Stimulated activated CD4-positive, alpha-beta T cell treated with anti-CD3 and anti-CD28 coated beads, Interleukin-15, amount 100 ng/mL, for 48 hours (primary cell): Measurements from ENCODE around the gene C17orf113.

Experiments
- DNase-seq, 2 donors: peaks; one replicate each; pipeline ENCODE4 v3.0.0-alpha.2; 2020; ENCODE audit warnings: low read depth in 2 of 2

Gene C17orf113

GRCh38 chr17:42072323-42073187 lies 22.2 kb upstream of the C17orf113 start:
- DNase-seq, result no peak

- no peak for DNase-seq
Observed at GRCh38 chr17:42071810-42072209, 21.4 kb upstream of the C17orf113 start.

GRCh38 chr17:42068979-42069378 lies 18.6 kb upstream of the C17orf113 start:
- DNase-seq, result no peak

GRCh38 chr17:42067371-42068091 lies 17.1 kb upstream of the C17orf113 start:
- peak; percentile 35 to 67 for DNase-seq

GRCh38 chr17:42065201-42065600 lies 14.8 kb upstream of the C17orf113 start:
- DNase-seq, result no peak

- no peak for DNase-seq
Observed at GRCh38 chr17:42062681-42063080, 12.3 kb upstream of the C17orf113 start.

GRCh38 chr17:42061646-42062487 lies 11.5 kb upstream of the C17orf113 start:
- DNase-seq, result no peak

GRCh38 chr17:42060231-42060630 lies 9.8 kb upstream of the C17orf113 start:
- no peak for DNase-seq

GRCh38 chr17:42059815-42060214 lies 9.4 kb upstream of the C17orf113 start:
- DNase-seq, result no peak

GRCh38 chr17:42058063-42058462 lies 7.7 kb upstream of the C17orf113 start:
- no peak for DNase-seq

GRCh38 chr17:42056635-42057034 lies 6.2 kb upstream of the C17orf113 start:
- DNase-seq, result no peak

- no peak for DNase-seq
Observed at GRCh38 chr17:42055496-42055895, 5.1 kb upstream of the C17orf113 start.

- DNase-seq, result no peak
Observed at GRCh38 chr17:42055027-42055426, 4.6 kb upstream of the C17orf113 start.

GRCh38 chr17:42053731-42054500 lies 3.5 kb upstream of the C17orf113 start:
- no peak for DNase-seq

- no peak for DNase-seq
Observed at GRCh38 chr17:42052346-42052877, 2.0 kb upstream of the C17orf113 start.

- DNase-seq, result no peak
Observed at GRCh38 chr17:42051645-42052044, 1.2 kb upstream of the C17orf113 start.

- DNase-seq, result no peak
Observed at GRCh38 chr17:42051013-42051400, 606 bp upstream of the C17orf113 start.

GRCh38 chr17:42049834-42050392 lies 488 bp downstream of the C17orf113 start:
- no peak for DNase-seq

- DNase-seq, result no peak
Observed at GRCh38 chr17:42047343-42047742, 3.1 kb downstream of the C17orf113 start.

GRCh38 chr17:42045719-42046118 lies 4.7 kb downstream of the C17orf113 start:
- no peak for DNase-seq
